Amniotic stem cell (primary cell): Measurements from ENCODE around the gene LMBRD2.
A peak's percentile ranks its signal among the peaks of the same experiment; 100 is the strongest.
"Not testable (repeated sequence)": the region's sequence is repeated elsewhere in the genome, so short reads cannot be mapped to it uniquely, and the experiment has no call there.

Experiments
- DNase-seq: peaks from one replicate; lab custom pipeline; 2025; lab: John Stamatoyannopoulos, UW

Gene LMBRD2

DNA sequence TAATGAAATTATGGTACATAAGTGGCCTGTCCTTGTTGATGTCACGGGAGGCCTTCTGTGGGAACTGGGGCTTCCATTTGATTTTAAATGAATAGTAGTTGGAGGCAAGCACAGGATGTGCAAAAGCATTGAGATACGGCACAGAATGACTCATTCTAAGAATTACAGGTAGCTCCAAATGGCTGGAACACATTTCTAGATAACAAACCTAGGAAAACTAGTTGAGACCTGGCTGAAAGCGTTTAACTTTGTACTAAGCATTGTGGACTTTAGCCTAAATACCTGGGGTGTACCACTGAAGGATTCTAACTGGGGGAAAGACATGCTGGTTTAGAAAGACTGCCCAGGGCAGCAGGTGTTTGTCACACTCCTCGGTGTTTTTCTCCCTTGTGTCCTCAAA lies 9.7 kb upstream of the LMBRD2 start:
- no peak for DNase-seq

DNA sequence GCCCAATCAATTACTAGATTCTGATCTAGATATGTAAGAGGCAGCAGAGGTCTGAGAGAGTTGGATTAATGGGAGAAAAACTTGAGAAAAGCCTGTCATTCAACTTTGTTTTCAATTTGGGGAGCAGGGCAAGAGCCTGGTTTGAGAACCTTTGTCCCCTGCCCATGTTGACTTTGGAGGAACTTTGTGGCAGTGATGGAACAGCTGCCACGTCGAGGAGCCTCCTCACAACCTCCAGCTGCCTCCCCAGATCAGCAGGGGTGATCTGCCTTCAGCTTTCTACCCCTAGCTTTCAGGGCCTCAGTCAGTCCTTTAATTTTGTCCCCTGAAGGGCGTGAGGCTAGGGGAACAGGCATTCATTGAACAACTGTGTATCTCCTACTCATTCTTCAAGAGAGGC lies 8.9 kb upstream of the LMBRD2 start:
- no peak for DNase-seq

- DNase-seq, result peak; percentile 23
These were observed 6.5 kb upstream of the LMBRD2 start for GRCh38 chr5:36158144-36158543.

GRCh38 chr5:36156619-36157018 lies 4.9 kb upstream of the LMBRD2 start:
- DNase-seq, result peak; percentile 59

GRCh38 chr5:36156121-36156601 lies 4.5 kb upstream of the LMBRD2 start:
- DNase-seq, result no peak

- DNase-seq, result no peak
These were observed 3.6 kb upstream of the LMBRD2 start for GRCh38 chr5:36155291-36155690.

DNA sequence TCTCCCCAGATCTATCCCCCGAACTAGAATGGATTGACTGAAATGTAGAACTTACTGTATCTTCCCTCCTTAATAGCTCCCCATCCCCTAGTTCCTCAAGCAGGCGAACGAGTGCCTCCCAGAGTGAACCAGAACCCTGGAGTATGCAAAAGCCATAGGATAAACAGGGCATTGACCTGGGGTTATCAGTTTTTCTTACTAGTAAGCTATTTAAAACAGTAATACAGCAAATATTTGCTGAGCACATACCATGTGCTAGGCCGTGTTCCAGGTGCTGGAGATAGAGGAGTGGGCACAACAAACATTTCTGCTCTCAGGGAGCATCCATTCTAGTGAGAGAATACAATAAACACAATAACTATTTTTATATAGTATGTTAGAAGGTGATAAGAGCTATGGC lies 2.0 kb upstream of the LMBRD2 start:
- no peak for DNase-seq

DNA sequence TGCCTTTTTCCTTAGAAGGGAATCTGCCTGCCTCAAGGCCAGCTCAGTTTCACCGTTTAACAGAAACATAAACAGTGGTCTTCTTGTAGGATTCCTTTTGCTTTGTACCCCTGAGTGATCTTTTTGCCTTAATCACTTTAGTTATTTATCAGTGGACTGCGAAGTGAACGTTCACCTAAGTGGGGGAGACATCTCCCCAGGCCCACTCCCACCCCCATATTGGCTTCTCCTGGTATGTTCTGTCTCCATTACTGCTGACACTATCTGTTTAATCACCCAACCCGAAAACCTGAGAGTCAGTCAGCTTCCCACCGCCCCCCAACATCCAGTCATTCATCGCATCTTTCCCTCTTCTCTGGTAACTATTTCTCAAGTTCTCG lies 1.6 kb upstream of the LMBRD2 start:
- DNase-seq, result no peak

DNA sequence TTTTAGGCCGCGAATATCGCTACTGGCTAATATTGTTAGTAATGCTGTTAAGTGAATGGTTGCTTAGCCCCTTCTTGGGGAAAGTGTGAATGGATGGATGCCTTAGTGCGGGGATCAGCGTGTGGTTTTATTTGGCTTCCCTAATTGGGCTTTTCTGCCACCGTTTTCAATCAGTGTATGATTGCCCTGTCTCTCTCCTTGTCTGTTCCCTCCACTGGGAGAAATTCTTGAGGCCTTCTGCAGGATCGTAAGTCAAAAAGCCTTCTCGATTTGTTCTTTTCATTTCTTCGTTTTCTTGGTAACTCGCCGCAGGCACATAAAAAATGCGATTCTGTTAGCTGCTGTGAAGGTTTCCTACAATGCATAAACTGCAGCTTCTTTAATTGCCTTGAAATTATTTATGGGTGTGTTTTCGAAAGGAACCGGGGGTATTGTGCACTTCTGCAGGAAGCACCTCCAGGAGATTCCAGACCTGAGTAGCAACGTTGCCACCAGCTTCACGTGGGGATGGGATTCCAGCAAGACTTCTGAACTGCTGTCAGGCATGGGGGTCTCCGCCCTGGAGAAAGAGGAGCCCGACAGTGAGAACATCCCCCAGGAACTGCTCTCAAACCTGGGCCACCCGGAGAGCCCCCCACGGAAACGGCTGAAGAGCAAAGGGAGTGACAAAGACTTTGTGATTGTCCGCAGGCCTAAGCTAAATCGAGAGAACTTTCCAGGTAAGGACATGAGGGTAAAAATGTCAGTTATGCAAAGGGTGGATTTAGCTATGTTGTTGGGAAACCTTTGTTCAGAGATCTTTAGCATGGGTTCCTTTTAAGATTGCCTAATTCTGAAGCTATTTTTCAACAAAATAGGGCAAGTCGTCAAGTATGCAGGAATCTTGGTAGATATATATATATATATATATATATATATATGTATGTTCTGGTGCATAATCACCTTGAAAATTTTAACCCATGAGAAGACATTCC lies 924 bp upstream of the LMBRD2 start:
- DNase-seq, result no peak

DNA sequence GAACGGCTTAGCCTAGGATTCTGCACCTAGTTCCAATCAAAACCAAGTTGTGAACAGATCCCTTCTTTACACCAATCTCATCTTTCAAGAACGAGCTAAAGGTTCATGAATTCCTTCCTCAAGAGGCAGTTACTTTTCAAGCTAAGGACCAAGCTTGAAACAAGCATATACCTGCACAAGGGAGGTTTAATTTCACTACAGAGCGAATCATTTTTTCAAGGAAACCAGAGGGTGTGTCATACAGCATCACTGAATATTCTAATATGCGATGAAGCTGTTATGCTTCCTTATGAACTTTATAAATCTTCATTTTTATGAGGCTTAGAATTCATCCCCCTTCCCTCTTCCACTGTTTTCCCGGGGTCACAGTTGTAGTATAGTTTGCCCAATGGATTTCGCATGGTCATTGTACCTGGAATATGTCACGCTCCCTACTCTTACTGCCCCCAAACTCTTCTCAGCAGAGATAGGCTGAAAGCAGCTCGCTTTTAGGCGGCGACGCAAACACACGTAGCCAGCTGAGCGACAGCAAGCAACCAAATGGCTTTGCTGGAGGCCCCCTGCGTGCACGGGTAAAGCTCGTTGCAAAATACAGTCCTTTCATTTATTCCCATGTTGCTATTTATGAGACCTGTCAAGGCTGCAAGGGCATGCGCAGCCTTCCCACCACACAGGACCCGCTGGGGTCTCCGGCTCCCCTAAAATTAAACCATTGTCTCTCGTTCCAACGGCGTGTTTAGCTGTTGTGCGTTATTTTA lies 832 bp downstream of the LMBRD2 start:
- peak; percentile 11 for DNase-seq

- no peak for DNase-seq
These were observed 4.0 kb downstream of the LMBRD2 start for GRCh38 chr5:36147681-36148080.

DNA sequence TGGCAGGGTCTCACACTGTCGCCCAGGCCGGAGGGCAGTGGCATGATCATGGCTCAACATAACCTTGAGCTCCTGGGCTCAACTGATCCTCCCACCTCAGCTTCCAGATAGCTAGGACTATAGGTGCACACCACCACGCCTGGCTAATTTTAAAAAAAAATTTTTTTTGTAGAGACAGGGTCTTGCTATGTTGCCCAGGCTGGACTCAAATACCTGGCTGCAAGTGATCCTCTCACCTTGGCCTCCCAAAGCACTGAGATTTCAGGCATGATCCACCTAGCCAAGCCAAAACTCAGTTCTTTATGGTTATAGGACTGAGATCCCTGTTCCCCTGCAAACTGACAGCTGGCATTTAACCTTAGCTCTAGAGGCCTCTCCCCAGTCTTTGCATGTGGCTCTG lies 5.3 kb downstream of the LMBRD2 start:
- no peak for DNase-seq

DNA sequence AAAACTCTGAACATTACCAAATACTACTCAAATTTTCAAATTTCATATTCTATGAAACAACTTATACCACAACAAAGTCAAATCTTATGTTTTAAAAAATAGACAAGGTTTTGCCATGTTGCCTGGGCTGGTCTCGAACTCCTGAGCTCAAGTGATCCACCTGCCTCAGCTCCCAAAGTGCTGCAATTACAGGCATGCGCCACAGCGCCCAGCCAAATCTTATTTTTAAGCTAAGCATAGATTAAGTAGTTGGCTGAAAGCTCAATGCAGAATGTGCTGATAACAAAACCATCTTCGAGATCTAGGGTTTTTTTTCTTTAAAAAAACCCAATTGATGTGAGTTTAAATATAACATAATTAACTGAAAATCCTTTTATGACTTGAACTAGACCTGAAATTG lies 6.4 kb downstream of the LMBRD2 start:
- no peak for DNase-seq

DNA sequence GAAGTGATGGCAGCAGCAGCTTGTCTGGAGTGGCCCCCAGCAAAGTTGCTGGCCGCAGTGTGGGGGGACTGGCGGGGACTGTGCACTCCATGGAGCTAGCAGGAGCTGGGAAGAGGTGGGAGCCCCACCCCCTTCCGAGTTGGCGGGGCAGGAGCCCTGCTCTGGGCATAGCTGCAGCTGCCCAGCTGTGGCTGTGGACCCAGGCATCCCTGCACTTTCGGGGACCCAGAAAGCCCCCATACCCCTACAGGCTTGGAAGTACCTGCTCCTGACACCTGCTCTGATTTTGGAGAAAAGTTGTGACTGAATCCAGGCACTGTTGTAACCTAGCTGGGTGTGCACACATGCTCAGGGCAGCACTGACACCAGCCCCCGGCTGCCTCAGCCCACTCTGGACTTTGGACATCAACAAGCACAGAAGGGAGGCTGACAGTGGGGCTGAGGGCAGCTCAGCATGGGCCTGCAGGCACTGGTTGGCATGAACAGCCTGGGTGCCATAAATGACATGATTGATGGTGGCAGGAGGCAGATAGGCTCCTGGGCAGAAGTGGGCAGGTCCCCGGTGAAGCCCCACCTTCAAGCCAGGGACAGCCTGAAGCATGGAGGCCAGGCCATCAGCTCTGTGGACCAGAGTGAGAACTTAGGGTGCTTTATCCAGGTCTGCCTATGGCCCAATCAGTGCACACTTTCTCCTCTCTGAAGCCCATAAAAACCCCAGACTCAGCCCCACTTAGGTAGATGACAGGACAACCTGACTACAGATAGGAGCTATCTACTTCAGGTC lies 12.6 kb downstream of the LMBRD2 start:
- DNase-seq, result no peak

DNA sequence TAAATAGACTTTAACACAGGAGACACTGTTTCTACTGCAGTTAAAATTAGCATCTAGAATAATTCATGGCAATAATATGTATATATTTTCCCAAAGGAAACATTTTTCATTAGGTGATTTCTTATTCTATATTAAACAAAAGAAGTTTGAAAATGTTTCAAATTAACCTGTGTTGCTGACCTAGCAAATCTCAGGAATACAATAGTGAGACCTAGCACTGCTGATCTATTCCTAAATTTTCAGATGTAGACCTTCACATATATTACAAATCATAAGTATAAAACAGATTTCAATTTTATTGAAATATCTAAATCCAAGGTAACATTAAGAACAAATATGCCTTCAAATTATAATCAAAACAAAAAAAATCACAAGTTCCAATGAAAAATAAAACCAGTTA lies 15.1 kb downstream of the LMBRD2 start:
- no peak for DNase-seq

GRCh38 chr5:36135988-36136387 lies 15.7 kb downstream of the LMBRD2 start:
- DNase-seq, result no peak

- not testable (repeated sequence) for DNase-seq
These were observed 18.7 kb downstream of the LMBRD2 start for GRCh38 chr5:36133009-36133408.

GRCh38 chr5:36129666-36130065 lies 22.0 kb downstream of the LMBRD2 start:
- not testable (repeated sequence) for DNase-seq

DNA sequence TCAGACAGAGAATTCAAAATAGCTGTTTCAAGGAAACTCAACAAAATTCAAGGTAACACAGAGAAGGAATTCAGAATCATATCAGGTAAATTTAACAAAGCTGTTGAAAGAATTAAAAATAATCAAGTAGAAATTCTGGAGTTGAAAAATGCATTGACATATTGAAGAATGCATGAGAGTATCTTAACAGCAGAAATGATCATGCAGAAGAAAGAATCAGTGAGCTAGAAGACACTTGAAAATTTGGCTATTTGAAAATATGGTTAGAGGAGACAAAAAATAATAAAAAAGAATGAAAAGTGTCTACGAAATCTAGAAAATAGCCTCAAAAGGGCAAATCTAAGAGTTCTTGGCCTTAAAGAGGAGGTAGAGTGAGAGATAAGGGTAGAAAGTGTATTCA lies 22.9 kb downstream of the LMBRD2 start:
- no peak for DNase-seq

GRCh38 chr5:36125868-36126267 lies 25.8 kb downstream of the LMBRD2 start:
- DNase-seq, result no peak

DNA sequence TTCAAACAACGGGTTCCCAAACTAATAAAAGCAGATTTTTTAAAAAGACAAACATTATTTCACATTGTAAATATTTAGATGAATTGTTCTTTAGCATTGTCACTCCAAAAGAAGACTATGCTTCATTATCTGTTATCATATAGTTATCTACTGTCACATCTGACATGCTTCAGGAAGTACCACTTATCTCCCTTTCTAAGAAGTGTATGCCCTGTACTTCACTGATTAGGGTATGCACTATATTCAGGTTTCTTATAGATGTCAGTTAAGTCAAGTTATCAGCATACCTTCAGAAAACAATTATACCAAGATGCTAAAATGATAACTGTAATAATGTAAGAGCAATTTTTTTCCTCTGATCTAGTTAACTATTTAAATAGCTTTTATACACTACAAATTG lies 40.4 kb downstream of the LMBRD2 start:
- DNase-seq, result no peak

DNA sequence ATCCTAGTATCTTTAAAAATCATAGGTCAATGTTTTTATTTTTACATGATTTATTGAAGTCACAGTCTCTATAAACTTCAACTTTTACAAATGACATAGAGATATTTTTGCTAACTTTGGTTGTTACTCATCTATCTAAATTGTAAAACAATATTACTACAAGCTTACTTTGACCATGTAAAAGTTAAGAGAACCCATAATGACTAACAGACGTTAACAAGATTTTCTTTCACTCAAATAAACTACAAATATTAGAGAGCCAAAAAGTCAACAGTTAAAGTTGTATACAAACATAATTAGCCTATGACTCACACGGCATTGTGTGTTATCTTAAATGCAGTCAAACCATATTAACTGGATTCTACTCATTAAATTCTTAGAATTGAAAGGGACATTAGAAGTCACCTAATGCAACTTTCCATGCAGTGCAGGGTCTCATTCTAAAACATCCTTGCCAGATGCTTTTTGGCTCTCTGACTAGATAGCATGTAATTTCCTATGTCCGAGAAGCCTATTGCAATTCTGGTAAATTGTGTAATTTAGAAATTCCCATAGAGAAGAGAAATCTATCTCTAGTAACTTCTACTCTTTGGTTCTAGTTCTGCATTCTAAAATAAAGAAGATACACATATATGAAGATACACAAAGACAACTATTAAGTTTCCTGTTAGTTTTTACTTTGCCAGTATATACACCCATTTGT lies 42.8 kb downstream of the LMBRD2 start:
- no peak for DNase-seq
